HepG2 (cell line): Measurements from ENCODE around the gene ZFYVE28. TPM values are rescaled to one million over a fixed set of nuclear protein-coding genes. Genes with fewer than 3 reads are reported as not detected.

Source experiments
- ATF1 ChIP-seq: IDR thresholded peaks from 2 replicates; pipeline ENCODE4 v1.6.1; 2016; ENCODE audit warnings: mild to moderate bottlenecking, control low read depth
- GPN1 ChIP-seq: sonication (generic); formaldehyde crosslinking; IDR thresholded peaks from 2 replicates; pipeline ENCODE4 v1.5.1; 2020; ENCODE audit warnings: missing genetic modification reagents, borderline replicate concordance
- HMGA1 ChIP-seq: sonication (generic); formaldehyde crosslinking; conservative IDR thresholded peaks from 2 replicates; pipeline ENCODE4 v1.4.0; 2020; ENCODE audit warnings: missing genetic modification reagents
- HNRNPL ChIP-seq: fragments of 200-400 bp; formaldehyde crosslinking; IDR thresholded peaks from 2 replicates; pipeline ENCODE4 v1.6.1; 2017; ENCODE audit warnings: mild to moderate bottlenecking, low read depth, low read length
- HNRNPLL ChIP-seq: fragments of 200-400 bp; formaldehyde crosslinking; IDR thresholded peaks from 2 replicates; pipeline ENCODE4 v1.6.1; 2017; ENCODE audit warnings: mild to moderate bottlenecking, low read depth, low read length; ENCODE audit not compliant: poor library complexity, severe bottlenecking
- KDM1A ChIP-seq: IDR thresholded peaks from 2 replicates; pipeline ENCODE4 v1.6.1; 2016; ENCODE audit warnings: missing compliant biosample characterization
- KLF13 ChIP-seq: sonication (generic); formaldehyde crosslinking; IDR thresholded peaks from 2 replicates; pipeline ENCODE4 v1.4.0; 2020; ENCODE audit warnings: mild to moderate bottlenecking, missing genetic modification reagents
- MAFG ChIP-seq: sonication (generic); formaldehyde crosslinking; IDR thresholded peaks from 2 replicates; pipeline ENCODE4 v1.5.1; 2020; ENCODE audit warnings: mild to moderate bottlenecking, missing genetic modification reagents
- NKX3-1 ChIP-seq: sonication (generic); formaldehyde crosslinking; IDR thresholded peaks from 2 replicates; pipeline ENCODE4 v1.5.0; 2020; ENCODE audit warnings: missing genetic modification reagents
- ONECUT2 ChIP-seq: sonication (generic); formaldehyde crosslinking; IDR thresholded peaks from 2 replicates; pipeline ENCODE4 v1.4.0; 2020; ENCODE audit warnings: missing genetic modification reagents
- PRMT3 ChIP-seq: sonication (generic); formaldehyde crosslinking; IDR thresholded peaks from 2 replicates; pipeline ENCODE4 v1.8.1; 2022; ENCODE audit warnings: low read depth, mild to moderate bottlenecking, moderate library complexity, missing genetic modification reagents, borderline replicate concordance
- ZFP36 ChIP-seq: fragments of 150-350 bp; IDR thresholded peaks from 2 replicates; pipeline ENCODE4 v1.6.1; 2018; ENCODE audit warnings: borderline replicate concordance, low read length, low read depth; ENCODE audit not compliant: partially characterized antibody
- ZNF282 ChIP-seq: fragments of 450-650 bp; IDR thresholded peaks from 2 replicates; pipeline ENCODE4 v1.6.1; 2018; ENCODE audit not compliant: partially characterized antibody
- ZNF430 ChIP-seq: sonication (generic); formaldehyde crosslinking; IDR thresholded peaks from 2 replicates; pipeline ENCODE4 v1.9.0; 2021; ENCODE audit warnings: mild to moderate bottlenecking, missing genetic modification reagents
- ZNF550 ChIP-seq: sonication (generic); formaldehyde crosslinking; IDR thresholded peaks from 2 replicates; pipeline ENCODE4 v1.4.0; 2020; ENCODE audit warnings: mild to moderate bottlenecking, missing genetic modification reagents, borderline replicate concordance
- ZNF567 ChIP-seq: sonication (generic); formaldehyde crosslinking; IDR thresholded peaks from 2 replicates; pipeline ENCODE4 v1.8.1; 2023; ENCODE audit warnings: mild to moderate bottlenecking, missing genetic modification reagents, borderline replicate concordance
- ZNF616 ChIP-seq: sonication (generic); formaldehyde crosslinking; IDR thresholded peaks from 2 replicates; pipeline ENCODE4 v1.5.0; 2020; ENCODE audit warnings: low read depth, mild to moderate bottlenecking, missing genetic modification reagents
- ZNF737 ChIP-seq: sonication (generic); formaldehyde crosslinking; IDR thresholded peaks from 2 replicates; pipeline ENCODE4 v1.5.0; 2020; ENCODE audit warnings: missing genetic modification reagents, mild to moderate bottlenecking, borderline replicate concordance
- ZNF788 ChIP-seq: sonication (generic); formaldehyde crosslinking; IDR thresholded peaks from 2 replicates; pipeline ENCODE4 v1.5.0; 2020; ENCODE audit warnings: mild to moderate bottlenecking, missing genetic modification reagents, borderline replicate concordance
- ZNF83 ChIP-seq: sonication (generic); formaldehyde crosslinking; IDR thresholded peaks from 2 replicates; pipeline ENCODE4 v1.4.0; 2020; ENCODE audit warnings: missing genetic modification reagents, mild to moderate bottlenecking, borderline replicate concordance
- ZNF879 ChIP-seq: sonication (generic); formaldehyde crosslinking; IDR thresholded peaks from 2 replicates; pipeline ENCODE4 v1.8.1; 2023; ENCODE audit warnings: missing genetic modification reagents
- polyA plus RNA-seq, 8 experiments: library from polyadenylated mRNA; depleted of rRNA in 3 of 8; stranded (reverse) in 7 of 8; unstranded in 1 of 8; fragments of >200 nt; fragmentation: Illumina TruSeq in 4 of 8; extraction: Trizol in 4 of 8; gene quantifications; 2 replicates each; pipeline versions ENCODE4 v1.2.1 to v1.2.3, GENCODE V29; 2011 to 2016; ENCODE audit warnings: low read depth in 4 of 8, missing spikeins in 1 of 8, mixed read lengths in 1 of 8; ENCODE audit not compliant: insufficient read depth in 1 of 8
- total RNA-seq, 5 experiments: library from RNA; depleted of rRNA; stranded (reverse); fragments of >200 nt; fragmentation: Illumina TruSeq; extraction: Trizol; gene quantifications; 2 replicates each; pipeline ENCODE4 v1.2.3, GENCODE V29; 2016; ENCODE audit warnings: low read depth in 1 of 5
- TF ChIP-seq, protein P1 (sequence below): sonication (generic); formaldehyde crosslinking; IDR thresholded peaks from 2 replicates; pipeline ENCODE4 v1.4.0; 2020; ENCODE audit warnings: missing genetic modification reagents
- TF ChIP-seq, protein P2 (sequence below): sonication (generic); formaldehyde crosslinking; conservative IDR thresholded peaks from 2 replicates; pipeline ENCODE4 v1.5.0; 2020; ENCODE audit warnings: missing genetic modification reagents
- TF ChIP-seq, protein P3 (sequence below): sonication (generic); formaldehyde crosslinking; IDR thresholded peaks from 2 replicates; pipeline ENCODE4 v1.5.0; 2020; ENCODE audit warnings: missing genetic modification reagents
- TF ChIP-seq, protein P4 (sequence below): sonication (generic); formaldehyde crosslinking; conservative IDR thresholded peaks from 2 replicates; pipeline ENCODE4 v1.8.0; 2022; ENCODE audit warnings: mild to moderate bottlenecking, moderate library complexity, missing genetic modification reagents

ZFYVE28 gene
- total and polyA plus RNA-seq, 2 of the 13 experiments (the other 11 are each of a cell fraction or from before 2014, with no cell fraction given), result 0.12 to 0.22 TPM

DNA sequence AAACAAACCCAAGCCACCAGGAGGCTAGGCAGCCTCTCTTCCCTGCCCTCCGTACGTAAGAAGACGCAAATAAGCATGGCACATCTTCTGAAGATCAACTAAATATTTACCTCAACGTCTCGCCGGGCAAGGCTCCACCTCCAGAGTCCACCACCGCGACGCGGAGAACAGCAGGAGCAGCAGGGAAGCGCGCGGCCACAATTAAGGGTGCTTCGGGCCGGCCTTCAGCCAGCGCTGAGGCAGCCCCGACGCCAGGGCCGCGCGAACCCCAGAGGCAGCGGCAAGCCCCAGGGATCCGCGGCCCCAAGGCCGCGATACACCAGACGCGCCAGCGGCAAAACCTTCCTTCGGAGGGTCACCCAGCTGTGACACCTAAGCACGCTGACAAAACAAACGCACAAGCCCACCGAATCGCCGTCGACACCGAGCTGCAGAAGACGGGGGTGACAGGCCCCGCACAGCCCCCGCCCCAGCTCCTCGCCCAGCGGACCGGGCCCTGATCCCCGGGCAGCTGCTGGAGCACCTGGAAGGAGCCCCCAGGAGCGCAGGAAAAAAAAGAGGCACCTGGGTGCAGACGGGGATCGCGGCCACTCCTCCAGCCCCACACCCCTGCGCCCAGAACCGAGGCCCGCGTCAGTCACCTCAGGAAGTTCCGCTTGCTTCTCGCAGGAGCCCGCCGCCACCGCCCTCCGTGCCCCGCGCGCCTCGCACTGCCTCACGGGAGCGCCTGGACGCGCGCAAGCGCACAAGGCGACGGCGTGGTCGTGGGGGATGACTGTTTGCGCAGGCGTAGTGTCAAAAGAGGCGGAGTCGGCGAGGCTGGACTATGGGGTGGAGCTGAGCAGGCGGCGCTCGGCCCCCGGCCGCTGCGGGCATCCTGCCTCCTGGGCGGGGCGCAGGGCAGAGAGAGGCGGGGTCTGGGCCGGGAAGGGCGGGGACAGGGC is 176.8 kb downstream of the ZFYVE28 start, which contains the start of the genes HAUS3 and POLN (continued):
- no peak for TF ChIP-seq ZNF83
- TF ChIP-seq HMGA1 (CRISPR knock-in tag), result no peak
- TF ChIP-seq ATF1 (CRISPR knock-in tag), result no peak
- TF ChIP-seq, protein P1, sequence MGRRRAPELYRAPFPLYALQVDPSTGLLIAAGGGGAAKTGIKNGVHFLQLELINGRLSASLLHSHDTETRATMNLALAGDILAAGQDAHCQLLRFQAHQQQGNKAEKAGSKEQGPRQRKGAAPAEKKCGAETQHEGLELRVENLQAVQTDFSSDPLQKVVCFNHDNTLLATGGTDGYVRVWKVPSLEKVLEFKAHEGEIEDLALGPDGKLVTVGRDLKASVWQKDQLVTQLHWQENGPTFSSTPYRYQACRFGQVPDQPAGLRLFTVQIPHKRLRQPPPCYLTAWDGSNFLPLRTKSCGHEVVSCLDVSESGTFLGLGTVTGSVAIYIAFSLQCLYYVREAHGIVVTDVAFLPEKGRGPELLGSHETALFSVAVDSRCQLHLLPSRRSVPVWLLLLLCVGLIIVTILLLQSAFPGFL (CRISPR knock-in tag), result no peak
- TF ChIP-seq KDM1A, result no peak
- TF ChIP-seq ZNF430 (CRISPR knock-in tag), result peak; percentile 56; the same call in 1 of the 2 replicates
- TF ChIP-seq PRMT3 (CRISPR knock-in tag), result no peak
- TF ChIP-seq ZNF879 (CRISPR knock-in tag), result no peak
- TF ChIP-seq MAFG (CRISPR knock-in tag), result no peak
- TF ChIP-seq GPN1 (CRISPR knock-in tag), result no peak
- TF ChIP-seq ZNF788 (CRISPR knock-in tag), result peak; percentile 57; the same call in 1 of the 2 replicates
- no peak; the same call in 1 of the 2 replicates for TF ChIP-seq KLF13 (CRISPR knock-in tag)
- TF ChIP-seq ZNF567 (CRISPR knock-in tag), result peak; percentile 47; the same call in 1 of the 2 replicates
- no peak for TF ChIP-seq ZNF550
- TF ChIP-seq HNRNPLL, result peak; percentile 85
- TF ChIP-seq, protein P2, sequence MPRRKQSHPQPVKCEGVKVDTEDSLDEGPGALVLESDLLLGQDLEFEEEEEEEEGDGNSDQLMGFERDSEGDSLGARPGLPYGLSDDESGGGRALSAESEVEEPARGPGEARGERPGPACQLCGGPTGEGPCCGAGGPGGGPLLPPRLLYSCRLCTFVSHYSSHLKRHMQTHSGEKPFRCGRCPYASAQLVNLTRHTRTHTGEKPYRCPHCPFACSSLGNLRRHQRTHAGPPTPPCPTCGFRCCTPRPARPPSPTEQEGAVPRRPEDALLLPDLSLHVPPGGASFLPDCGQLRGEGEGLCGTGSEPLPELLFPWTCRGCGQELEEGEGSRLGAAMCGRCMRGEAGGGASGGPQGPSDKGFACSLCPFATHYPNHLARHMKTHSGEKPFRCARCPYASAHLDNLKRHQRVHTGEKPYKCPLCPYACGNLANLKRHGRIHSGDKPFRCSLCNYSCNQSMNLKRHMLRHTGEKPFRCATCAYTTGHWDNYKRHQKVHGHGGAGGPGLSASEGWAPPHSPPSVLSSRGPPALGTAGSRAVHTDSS (CRISPR knock-in tag), result no peak
- TF ChIP-seq HNRNPL, result no peak
- TF ChIP-seq, protein P3, sequence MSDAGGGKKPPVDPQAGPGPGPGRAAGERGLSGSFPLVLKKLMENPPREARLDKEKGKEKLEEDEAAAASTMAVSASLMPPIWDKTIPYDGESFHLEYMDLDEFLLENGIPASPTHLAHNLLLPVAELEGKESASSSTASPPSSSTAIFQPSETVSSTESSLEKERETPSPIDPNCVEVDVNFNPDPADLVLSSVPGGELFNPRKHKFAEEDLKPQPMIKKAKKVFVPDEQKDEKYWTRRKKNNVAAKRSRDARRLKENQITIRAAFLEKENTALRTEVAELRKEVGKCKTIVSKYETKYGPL (CRISPR knock-in tag), result no peak
- no peak for TF ChIP-seq ZNF616
- TF ChIP-seq ONECUT2, result no peak
- no peak for TF ChIP-seq ZNF737
- TF ChIP-seq, protein P4, sequence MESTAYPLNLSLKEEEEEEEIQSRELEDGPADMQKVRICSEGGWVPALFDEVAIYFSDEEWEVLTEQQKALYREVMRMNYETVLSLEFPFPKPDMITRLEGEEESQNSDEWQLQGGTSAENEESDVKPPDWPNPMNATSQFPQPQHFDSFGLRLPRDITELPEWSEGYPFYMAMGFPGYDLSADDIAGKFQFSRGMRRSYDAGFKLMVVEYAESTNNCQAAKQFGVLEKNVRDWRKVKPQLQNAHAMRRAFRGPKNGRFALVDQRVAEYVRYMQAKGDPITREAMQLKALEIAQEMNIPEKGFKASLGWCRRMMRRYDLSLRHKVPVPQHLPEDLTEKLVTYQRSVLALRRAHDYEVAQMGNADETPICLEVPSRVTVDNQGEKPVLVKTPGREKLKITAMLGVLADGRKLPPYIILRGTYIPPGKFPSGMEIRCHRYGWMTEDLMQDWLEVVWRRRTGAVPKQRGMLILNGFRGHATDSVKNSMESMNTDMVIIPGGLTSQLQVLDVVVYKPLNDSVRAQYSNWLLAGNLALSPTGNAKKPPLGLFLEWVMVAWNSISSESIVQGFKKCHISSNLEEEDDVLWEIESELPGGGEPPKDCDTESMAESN (CRISPR knock-in tag), result peak; percentile 47; the same call in 1 of the 2 replicates
- no peak for TF ChIP-seq ZFP36
- no peak; the same call in 1 of the 2 replicates for TF ChIP-seq NKX3-1 (CRISPR knock-in tag)
- no peak for TF ChIP-seq ZNF282
